Activated CD4-positive, alpha-beta memory T cell treated with anti-CD3 and anti-CD28 coated beads, Interleukin-2, amount 10 ng/mL, durations not matched to agents 7 days and 5 days (primary cell): ENCODE measurements around the gene RRAGB. TPM values are rescaled to one million over a fixed set of nuclear protein-coding genes. Genes with fewer than 3 reads are reported as not detected.
"Not testable (repeated sequence)": the region's sequence is repeated elsewhere in the genome, so short reads cannot be mapped to it uniquely, and the experiment has no call there.

Source experiments
- CTCF ChIA-PET: fragments of 350-600 bp; sonication (Branson Sonifier 250); formaldehyde crosslinking; loops from one replicate; lab custom pipeline; 2021; ENCODE audit warnings: antibody characterized with exemption, inconsistent platforms; lab: Charles Lee
- POLR2A ChIA-PET: fragments of 350-600 bp; sonication (Branson Sonifier 250); formaldehyde crosslinking; loops from one replicate; lab custom pipeline; 2021; ENCODE audit warnings: antibody characterized with exemption; lab: Charles Lee
- DNase-seq: peaks from one replicate; pipeline ENCODE4 v3.0.0-alpha.2; 2020
- H3K27ac Mint-ChIP-seq: one replicate; pipeline ENCODE4 v1.8.0; 2021; ENCODE audit warnings: mild to moderate bottlenecking, mixed read lengths
- H3K27me3 Mint-ChIP-seq: one replicate; pipeline ENCODE4 v1.8.0; 2021; ENCODE audit warnings: mixed read lengths
- H3K36me3 Mint-ChIP-seq: one replicate; pipeline ENCODE4 v1.8.0; 2021; ENCODE audit warnings: low read depth, mixed read lengths
- H3K4me1 Mint-ChIP-seq: one replicate; pipeline ENCODE4 v1.8.0; 2021; ENCODE audit warnings: mixed read lengths
- H3K4me3 Mint-ChIP-seq: one replicate; pipeline ENCODE4 v1.8.0; 2021; ENCODE audit warnings: mild to moderate bottlenecking, mixed read lengths
- H3K9me3 Mint-ChIP-seq: one replicate; pipeline ENCODE4 v1.8.0; 2021; ENCODE audit warnings: mixed read lengths
- total RNA-seq, 2 experiments: library from RNA; stranded (reverse); gene quantifications; one replicate each; pipeline ENCODE4 v1.2.3, GENCODE V29; 2021

The RRAGB gene
- total RNA-seq: 1 to 10 TPM; 7.1 to 7.5 TPM

- Mint-ChIP-seq H3K4me1 (peaks cover 22% of the 10 kb centered on the region), H3K27me3 (no peaks in the 10 kb centered on the region), H3K27ac (peak within 1 kb of the TSS; percentile 88), H3K36me3 (peaks cover 22% of the 10 kb centered on the region), H3K9me3 (no peaks in the 10 kb centered on the region), H3K4me3 (peak within 1 kb of the TSS; percentile 85)
- ChIA-PET POLR2A (interaction anchor here (0.6 to 1.6 kb wide), 6 partner anchors 191 to 1278 kb away, joined by 3 to 19 read pairs (median 4); partner anchors contain the start of genes KLF8, MAGEH1, SPIN3 and USP51), CTCF (interaction anchor here (0.8 to 2.5 kb wide), 8 partner anchors 8 to 1010 kb away, joined by 3 to 26 read pairs (median 3); partner anchors contain the start of gene MAGEH1)
- DNase-seq: peak; percentile 92
Measured at GRCh38 chrX:55717521-55718497, at the start of gene RRAGB. Gene RRAGB (plus strand): TSS chrX:55717749. CDS start chrX:55718328, 579 bp downstream.

GRCh38 chrX:55668084-55668483 is 49.5 kb upstream of the RRAGB start:
- ChIA-PET POLR2A (no interaction called here), CTCF (no interaction called here)
- no peak for DNase-seq
- no peaks in the 10 kb centered on the region for H3K9me3 Mint-ChIP-seq
- H3K27ac Mint-ChIP-seq: no peak overlapping the region
- no peaks in the 10 kb centered on the region for H3K36me3 Mint-ChIP-seq
- H3K27me3 Mint-ChIP-seq: no peaks in the 10 kb centered on the region
- no peak overlapping the region for H3K4me3 Mint-ChIP-seq
- H3K4me1 Mint-ChIP-seq: no peaks in the 10 kb centered on the region

- CTCF ChIA-PET, H3K9me3 Mint-ChIP-seq, H3K4me1 Mint-ChIP-seq: not testable (repeated sequence)
Measured at GRCh38 chrX:55688579-55688978, 29.0 kb upstream of the RRAGB start.

GRCh38 chrX:55695227-55696018 is 22.1 kb upstream of the RRAGB start:
- CTCF ChIA-PET: no interaction called here
- Mint-ChIP-seq H3K9me3 (no peaks in the 10 kb centered on the region), H3K36me3 (no peaks in the 10 kb centered on the region), H3K4me3 (no peak overlapping the region), H3K4me1 (no peaks in the 10 kb centered on the region), H3K27me3 (peaks cover 3% of the 10 kb centered on the region), H3K27ac (no peak overlapping the region)
- DNase-seq: no peak
- POLR2A ChIA-PET: no interaction called here

More at GRCh38 chrX:55688579-55688978, 29.0 kb upstream of the RRAGB start:
- H3K27ac Mint-ChIP-seq, H3K4me3 Mint-ChIP-seq, H3K36me3 Mint-ChIP-seq, POLR2A ChIA-PET, H3K27me3 Mint-ChIP-seq, DNase-seq: not testable (repeated sequence)

GRCh38 chrX:55697381-55697780 is 20.2 kb upstream of the RRAGB start:
- DNase-seq: no peak
- no peaks in the 10 kb centered on the region for H3K4me1 Mint-ChIP-seq
- no peak overlapping the region for H3K4me3 Mint-ChIP-seq
- H3K27ac Mint-ChIP-seq: no peak overlapping the region
- no peaks in the 10 kb centered on the region for H3K9me3 Mint-ChIP-seq
- H3K27me3 Mint-ChIP-seq: no peaks in the 10 kb centered on the region
- POLR2A ChIA-PET: no interaction called here
- CTCF ChIA-PET: no interaction called here
- H3K36me3 Mint-ChIP-seq: no peaks in the 10 kb centered on the region

GRCh38 chrX:55702671-55703070 is 14.9 kb upstream of the RRAGB start:
- peaks cover 17% of the 10 kb centered on the region for H3K4me1 Mint-ChIP-seq

GRCh38 chrX:55703436-55703835 is 14.1 kb upstream of the RRAGB start:
- DNase-seq, POLR2A ChIA-PET, H3K27me3 Mint-ChIP-seq, H3K9me3 Mint-ChIP-seq, H3K36me3 Mint-ChIP-seq, H3K4me3 Mint-ChIP-seq, H3K27ac Mint-ChIP-seq, CTCF ChIA-PET: not testable (repeated sequence)
- peaks cover 17% of the 10 kb centered on the region for H3K4me1 Mint-ChIP-seq

More at GRCh38 chrX:55702671-55703070, 14.9 kb upstream of the RRAGB start:
- Mint-ChIP-seq H3K9me3 (peaks cover 4% of the 10 kb centered on the region), H3K4me3 (no peak overlapping the region), H3K27ac (no peak overlapping the region), H3K36me3 (no peaks in the 10 kb centered on the region), H3K27me3 (no peaks in the 10 kb centered on the region)
- CTCF ChIA-PET: no interaction called here
- POLR2A ChIA-PET: no interaction called here
- DNase-seq: no peak

- DNase-seq, POLR2A ChIA-PET, H3K4me3 Mint-ChIP-seq, CTCF ChIA-PET, H3K36me3 Mint-ChIP-seq, H3K9me3 Mint-ChIP-seq, H3K27me3 Mint-ChIP-seq, H3K27ac Mint-ChIP-seq: not testable (repeated sequence)
- H3K4me1 Mint-ChIP-seq: peaks cover 17% of the 10 kb centered on the region
Measured at GRCh38 chrX:55705066-55705465, 12.5 kb upstream of the RRAGB start.

GRCh38 chrX:55709735-55710134 is 7.8 kb upstream of the RRAGB start:
- peaks cover 10% of the 10 kb centered on the region for H3K4me1 Mint-ChIP-seq
- no peaks in the 10 kb centered on the region for H3K27me3 Mint-ChIP-seq
- H3K27ac Mint-ChIP-seq: no peak overlapping the region
- H3K4me3 Mint-ChIP-seq: no peak overlapping the region
- ChIA-PET CTCF (no interaction called here), POLR2A (no interaction called here)
- no peaks in the 10 kb centered on the region for H3K36me3 Mint-ChIP-seq
- DNase-seq: no peak
- H3K9me3 Mint-ChIP-seq: peaks cover 8% of the 10 kb centered on the region

- H3K27ac Mint-ChIP-seq: no peak overlapping the region
- ChIA-PET CTCF (no interaction called here), POLR2A (no interaction called here)
- no peak overlapping the region for H3K4me3 Mint-ChIP-seq
- no peaks in the 10 kb centered on the region for H3K27me3 Mint-ChIP-seq
- no peak for DNase-seq
- H3K9me3 Mint-ChIP-seq: peaks cover 8% of the 10 kb centered on the region
- H3K4me1 Mint-ChIP-seq: peaks cover under 1% of the 10 kb centered on the region
- H3K36me3 Mint-ChIP-seq: no peaks in the 10 kb centered on the region
Measured at GRCh38 chrX:55710701-55711100, 6.8 kb upstream of the RRAGB start.

- Mint-ChIP-seq H3K36me3 (peaks cover 5% of the 10 kb centered on the region), H3K9me3 (peaks cover 2% of the 10 kb centered on the region), H3K4me1 (peaks cover 12% of the 10 kb centered on the region), H3K4me3 (no peak overlapping the region), H3K27me3 (no peaks in the 10 kb centered on the region), H3K27ac (no peak overlapping the region)
- ChIA-PET POLR2A (no interaction called here), CTCF (no interaction called here)
- DNase-seq: no peak
Measured at GRCh38 chrX:55713631-55714030, 3.9 kb upstream of the RRAGB start.

- no peak overlapping the region for H3K27ac Mint-ChIP-seq
- H3K4me1 Mint-ChIP-seq: peaks cover 15% of the 10 kb centered on the region
- ChIA-PET CTCF (no interaction called here), POLR2A (no interaction called here)
- H3K27me3 Mint-ChIP-seq: no peaks in the 10 kb centered on the region
- peaks cover 5% of the 10 kb centered on the region for H3K36me3 Mint-ChIP-seq
- no peak overlapping the region for H3K4me3 Mint-ChIP-seq
- DNase-seq: no peak
- H3K9me3 Mint-ChIP-seq: peaks cover 2% of the 10 kb centered on the region
Measured at GRCh38 chrX:55714161-55714560, 3.4 kb upstream of the RRAGB start.

GRCh38 chrX:55715847-55716246 is 1.7 kb upstream of the RRAGB start:
- POLR2A ChIA-PET: no interaction called here
- Mint-ChIP-seq H3K4me3 (no peak overlapping the region), H3K9me3 (no peaks in the 10 kb centered on the region), H3K4me1 (peaks cover 19% of the 10 kb centered on the region), H3K27ac (no peak overlapping the region), H3K36me3 (peaks cover 5% of the 10 kb centered on the region), H3K27me3 (no peaks in the 10 kb centered on the region)
- CTCF ChIA-PET: no interaction called here
- no peak for DNase-seq
